Prostate gland (tissue), 2 donors: ENCODE results near the gene ALG1L2.

Source experiments
- POLR2A ChIP-seq: fragments of 450-650 bp; IDR thresholded peaks from one replicate; pipeline ENCODE4 v1.6.1; 2016; ENCODE audit warnings: antibody characterized with exemption, mild to moderate bottlenecking
- TF ChIP-seq, protein P1 (sequence below), 4 experiments: fragments of 200-600 bp in 2 of 4; fragments of 450-650 bp in 2 of 4; sonication (generic) in 2 of 4; IDR thresholded peaks; 1 replicate in 3 of 4; 2 replicates in 1 of 4; pipeline ENCODE4 v1.5.1; 2016 to 2019; ENCODE audit warnings: antibody characterized with exemption in 4 of 4, mild to moderate bottlenecking in 2 of 4, moderate library complexity in 2 of 4

DNA sequence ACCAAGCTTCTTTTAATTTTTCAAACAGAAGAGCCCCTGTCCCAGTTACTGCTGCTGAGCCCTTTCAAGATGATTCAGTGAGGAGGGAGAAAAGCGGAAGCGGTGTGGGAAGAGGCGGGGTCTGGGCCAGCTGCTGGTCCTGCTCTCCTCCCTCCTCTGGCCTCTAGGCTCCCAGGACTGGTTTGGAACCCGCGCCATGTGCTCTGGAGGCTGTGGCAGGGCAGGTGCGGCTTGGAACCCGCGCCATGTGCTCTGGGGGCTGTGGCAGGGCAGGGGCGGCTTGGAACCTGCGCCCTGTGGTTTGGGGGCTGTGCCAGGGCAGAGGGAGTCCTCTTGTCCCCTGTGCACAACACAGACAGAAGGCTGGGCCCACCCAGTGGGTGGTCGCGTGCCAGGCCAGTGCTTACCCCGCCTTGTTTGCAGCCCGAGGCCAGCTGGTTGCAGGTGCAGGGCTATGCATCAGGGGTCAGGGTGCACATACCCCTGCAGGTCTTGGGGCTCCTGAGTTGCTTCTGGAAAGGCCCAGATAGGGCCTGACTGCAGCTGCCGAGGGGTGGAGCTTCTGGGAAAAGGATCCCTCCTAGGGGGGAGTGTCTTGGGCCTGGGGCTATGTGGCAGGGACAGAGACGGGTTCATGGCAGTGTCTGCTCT lies 12.2 kb downstream of the ALG1L2 start:
- no peak for TF ChIP-seq POLR2A
- TF ChIP-seq, protein P1, sequence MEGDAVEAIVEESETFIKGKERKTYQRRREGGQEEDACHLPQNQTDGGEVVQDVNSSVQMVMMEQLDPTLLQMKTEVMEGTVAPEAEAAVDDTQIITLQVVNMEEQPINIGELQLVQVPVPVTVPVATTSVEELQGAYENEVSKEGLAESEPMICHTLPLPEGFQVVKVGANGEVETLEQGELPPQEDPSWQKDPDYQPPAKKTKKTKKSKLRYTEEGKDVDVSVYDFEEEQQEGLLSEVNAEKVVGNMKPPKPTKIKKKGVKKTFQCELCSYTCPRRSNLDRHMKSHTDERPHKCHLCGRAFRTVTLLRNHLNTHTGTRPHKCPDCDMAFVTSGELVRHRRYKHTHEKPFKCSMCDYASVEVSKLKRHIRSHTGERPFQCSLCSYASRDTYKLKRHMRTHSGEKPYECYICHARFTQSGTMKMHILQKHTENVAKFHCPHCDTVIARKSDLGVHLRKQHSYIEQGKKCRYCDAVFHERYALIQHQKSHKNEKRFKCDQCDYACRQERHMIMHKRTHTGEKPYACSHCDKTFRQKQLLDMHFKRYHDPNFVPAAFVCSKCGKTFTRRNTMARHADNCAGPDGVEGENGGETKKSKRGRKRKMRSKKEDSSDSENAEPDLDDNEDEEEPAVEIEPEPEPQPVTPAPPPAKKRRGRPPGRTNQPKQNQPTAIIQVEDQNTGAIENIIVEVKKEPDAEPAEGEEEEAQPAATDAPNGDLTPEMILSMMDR (IDR thresholded peaks at IDR 0.05) = no peak
